HCT116 (cell line): ENCODE data around the gene CNTNAP2. TPM values are rescaled to one million over a fixed set of nuclear protein-coding genes. Genes with fewer than 3 reads are reported as not detected.

Source experiments
- ATAC-seq: fragments of 200-7000 bp; cut with Tn5 transposase; 2 replicates; pipeline ENCODE4 v1.9.1; 2020; ENCODE audit warnings: mild to moderate bottlenecking, moderate library complexity
- BruUV-seq: library from RNA; stranded (reverse); fragments of 400-500 nt; replicated peaks from 2 replicates; lab custom pipeline; 2021; lab: Mats Ljungman, UMichigan
- CTCF ChIA-PET: fragments of 300-600 bp; sonication (Branson Sonifier 250); formaldehyde crosslinking; loops from one replicate; lab custom pipeline; 2021; ENCODE audit warnings: antibody characterized with exemption; lab: Charles Lee
- POLR2A ChIA-PET: fragments of 300-600, 350-600 bp; sonication (Branson Sonifier 250); formaldehyde crosslinking; loops from one replicate; lab custom pipeline; 2021; ENCODE audit warnings: antibody characterized with exemption; lab: Charles Lee
- RAD21 ChIA-PET, 2 experiments: fragments of 300-600 bp; sonication (Branson Sonifier 250); formaldehyde crosslinking; loops; one replicate each; lab custom pipeline; 2023; ENCODE audit warnings: low total read pairs in 2 of 2; ENCODE audit not compliant: uncharacterized antibody in 2 of 2, unreplicated experiment in 2 of 2, low non-redundant PET in 1 of 2; lab: Charles Lee
- DNase-seq: peaks from one replicate; pipeline ENCODE4 v3.0.0-alpha.2; 2010; ENCODE audit warnings: low read depth, low spot score
- H2AFZ ChIP-seq: fragments of 200-600 bp; shearing (Covaris generic), sonication (generic); 2 replicates; pipeline ENCODE4 v1.6.1; 2017; ENCODE audit warnings: low read depth, mixed run types, mixed read lengths, antibody characterized with exemption, low read length; ENCODE audit not compliant: poor library complexity, severe bottlenecking
- H3K27ac ChIP-seq: 2 replicates; pipeline ENCODE4 v1.5.1; 2012; ENCODE audit warnings: low read depth, low read length
- H3K27me3 ChIP-seq: fragments of 200-600 bp; sonication (generic); 2 replicates; pipeline ENCODE4 v1.6.1; 2016; ENCODE audit warnings: mixed run types, low read length, mixed read lengths; ENCODE audit not compliant: insufficient read depth
- H3K36me3 ChIP-seq, 2 experiments: fragments of 200-500 bp in 1 of 2; fragments of 200-600 bp in 1 of 2; sonication (Bioruptor generic) in 1 of 2; sonication (generic) in 1 of 2; 2 replicates each; pipeline versions ENCODE4 v1.5.1 to v1.6.1; 2014 to 2016; ENCODE audit warnings: low read length in 2 of 2, inconsistent platforms in 1 of 2, mixed read lengths in 1 of 2, mixed run types in 1 of 2; ENCODE audit not compliant: insufficient read depth in 2 of 2, control insufficient read depth in 1 of 2
- H3K4me1 ChIP-seq, 2 experiments: fragments of 200-600 bp in 1 of 2; sonication (generic) in 1 of 2; 2 replicates each; pipeline versions ENCODE4 v1.5.1 to v1.6.1; 2012 to 2017; ENCODE audit warnings: low read length in 2 of 2, inconsistent platforms in 1 of 2, mild to moderate bottlenecking in 1 of 2, mixed read lengths in 1 of 2, mixed run types in 1 of 2, moderate library complexity in 1 of 2; ENCODE audit not compliant: insufficient read depth in 2 of 2, control insufficient read depth in 1 of 2
- H3K4me2 ChIP-seq: fragments of 200-600 bp; sonication (generic); 2 replicates; pipeline ENCODE4 v1.6.1; 2017; ENCODE audit warnings: mixed run types, low read length, mixed read lengths
- H3K4me3 ChIP-seq, 2 experiments: fragments of 200-600 bp in 1 of 2; sonication (generic) in 1 of 2; replicated peaks in 1 of 2; 2 replicates each; pipeline ENCODE4 v1.5.1; 2011 to 2016; ENCODE audit warnings: low read length in 2 of 2, control low read depth in 1 of 2, low read depth in 1 of 2, mild to moderate bottlenecking in 1 of 2, mixed read lengths in 1 of 2, mixed run types in 1 of 2
- H3K79me2 ChIP-seq: fragments of 200-600 bp; sonication (generic); 2 replicates; pipeline ENCODE4 v1.6.1; 2017; ENCODE audit warnings: mild to moderate bottlenecking, mixed run types, low read length, moderate library complexity, mixed read lengths; ENCODE audit not compliant: insufficient read depth
- H3K9ac ChIP-seq: fragments of 200-600 bp; sonication (generic); 2 replicates; pipeline ENCODE4 v1.6.1; 2016; ENCODE audit warnings: low read length, mixed read lengths
- H3K9me2 ChIP-seq: fragments of 200-600 bp; sonication (generic), shearing (Covaris generic); 2 replicates; pipeline ENCODE4 v1.6.1; 2017; ENCODE audit warnings: mixed run types, mild to moderate bottlenecking, moderate library complexity; ENCODE audit not compliant: insufficient read depth
- H3K9me3 ChIP-seq, 2 experiments: fragments of 200-500 bp in 1 of 2; fragments of 200-600 bp in 1 of 2; sonication (Bioruptor generic) in 1 of 2; sonication (generic) in 1 of 2; 2 replicates each; pipeline ENCODE4 v1.6.1; 2014 to 2017; ENCODE audit warnings: low read length in 2 of 2, mixed read lengths in 2 of 2, inconsistent platforms in 1 of 2, low read depth in 1 of 2, mild to moderate bottlenecking in 1 of 2, mixed run types in 1 of 2, moderate library complexity in 1 of 2; ENCODE audit not compliant: control insufficient read depth in 1 of 2, insufficient read depth in 1 of 2
- H4K20me1 ChIP-seq: fragments of 200-600 bp; sonication (generic), shearing (Covaris generic); 2 replicates; pipeline ENCODE4 v1.6.1; 2017; ENCODE audit warnings: mixed run types, mild to moderate bottlenecking, moderate library complexity; ENCODE audit not compliant: insufficient read depth
- CBX3 ChIP-seq: IDR thresholded peaks from 2 replicates; pipeline ENCODE4 v1.6.1; 2012; ENCODE audit warnings: low read depth
- EZH2 ChIP-seq: fragments of 200-600 bp; sonication (generic); IDR thresholded peaks from 2 replicates; pipeline ENCODE4 v1.6.1; 2017; ENCODE audit warnings: antibody characterized with exemption, mixed run types
- EZH2phosphoT487 ChIP-seq: fragments of 200-600 bp; IDR thresholded peaks from 2 replicates; pipeline ENCODE4 v1.6.1; 2018; ENCODE audit warnings: antibody characterized with exemption, borderline replicate concordance
- MAX ChIP-seq: IDR thresholded peaks from 2 replicates; pipeline ENCODE4 v1.6.1; 2012
- RAD21 ChIP-seq: IDR thresholded peaks from 2 replicates; pipeline ENCODE4 v1.6.1; 2012; ENCODE audit warnings: low read depth, mild to moderate bottlenecking
- REST ChIP-seq: IDR thresholded peaks from 2 replicates; pipeline ENCODE4 v1.6.1; 2012; ENCODE audit warnings: low read depth
- SIN3A ChIP-seq: IDR thresholded peaks from 2 replicates; pipeline ENCODE4 v1.6.1; 2012; ENCODE audit warnings: low read depth
- TCF7L2 ChIP-seq: IDR thresholded peaks from 2 replicates; pipeline ENCODE4 v1.7.0; 2011; ENCODE audit warnings: borderline replicate concordance, inconsistent platforms; ENCODE audit not compliant: insufficient read depth, insufficient read length; ENCODE audit errors: extremely low read depth
- ZBTB33 ChIP-seq: IDR thresholded peaks from 2 replicates; pipeline ENCODE4 v1.6.1; 2011; ENCODE audit warnings: mild to moderate bottlenecking, low read length, moderate library complexity; ENCODE audit not compliant: insufficient replicate concordance; ENCODE audit errors: extremely low read depth
- intact Hi-C: fragments of 100-400 bp; cut with micrococcal nuclease; formaldehyde crosslinking; loops from 2 replicates; pipeline ENCODE4 v1.10.0; 2022
- total RNA-seq: library from RNA; stranded (reverse); gene quantifications from one replicate; pipeline ENCODE4 v1.2.1, GENCODE V29; 2021; ENCODE audit not compliant: unreplicated experiment

The CNTNAP2 gene
- total RNA-seq, 1 experiment from 2014 or later = 0.37 TPM

GRCh38 chr7:147296986-147297385 lies 1180.4 kb downstream of the CNTNAP2 start:
- ATAC-seq (no peak), DNase-seq (no peak)
- ChIA-PET RAD21 (no interaction called here), CTCF (no interaction called here), POLR2A (no interaction called here)
- H3K79me2 ChIP-seq = no peaks in the 10 kb centered on the region
- H3K4me2 ChIP-seq = no peak overlapping the region
- peaks cover 0 to 3% of the 10 kb centered on the region in 2 experiments; a peak in 1 of 4 replicates for H3K9me3 ChIP-seq
- no peaks in the 10 kb centered on the region for H3K36me3 ChIP-seq
- H3K9ac ChIP-seq = no peak overlapping the region
- H3K27me3 ChIP-seq = no peaks in the 10 kb centered on the region
- no peak for TF ChIP-seq TCF7L2
- TF ChIP-seq ZBTB33 = no peak
- no peak for TF ChIP-seq RAD21
- TF ChIP-seq CBX3 = no peak
- no peak for TF ChIP-seq EZH2
- TF ChIP-seq EZH2phosphoT487 = no peak
- no peak for TF ChIP-seq MAX
- TF ChIP-seq SIN3A = no peak
- no peak for TF ChIP-seq REST
- H3K4me1 ChIP-seq = no peaks in the 10 kb centered on the region
- H3K4me3 ChIP-seq = no peak overlapping the region
- H3K27ac ChIP-seq = no peak overlapping the region
- no TSS peak for BruUV-seq
- no peak overlapping the region for H2AFZ ChIP-seq
- no peaks in the 10 kb centered on the region for H3K9me2 ChIP-seq
- no peaks in the 10 kb centered on the region for H4K20me1 ChIP-seq
- intact Hi-C loops = no loop called here
